Adipose tissue (tissue), 3 donors: ENCODE data around the gene CXCL16. TPM values are rescaled to one million over a fixed set of nuclear protein-coding genes. Genes with fewer than 3 reads are reported as not detected.

Source experiments
- polyA plus RNA-seq, 3 donors: library from polyadenylated mRNA; stranded (reverse); fragments of 200-250 nt; gene quantifications; one replicate each; pipeline ENCODE4 v1.2.3, GENCODE V29; 2013
- donor health status: healthy with polysubstance abuse.
- donor health status: Bipolar disorder and iron deficiency.
- donor health status: healthy.

Gene CXCL16
- polyA plus RNA-seq, 3 donors, result 6.6 to 13.3 (median 12.1) TPM

Other genes starting within 250 kb of the CXCL16 start
- gene SPNS2, start 241.0 kb downstream of the CXCL16 start, polyA plus RNA-seq, result 10 to 100 TPM; 13.5 to 32.8 (median 26.9) TPM
- 10 to 100 TPM; 19.0 to 40.7 (median 22.7) TPM for gene MYBBP1A, start 184.5 kb downstream of the CXCL16 start, polyA plus RNA-seq
- gene GGT6, start 179.4 kb downstream of the CXCL16 start, polyA plus RNA-seq, result 10 to 100 TPM in 1 of 3 donors, 1 to 10 TPM in 1, not detected in 1; 1.6 to 20.3 TPM
- 1 to 10 TPM in 1 of 3 donors, under 1 TPM in 2; 0.35 to 1.3 (median 0.77) TPM for gene SMTNL2, start 155.4 kb downstream of the CXCL16 start, polyA plus RNA-seq
- 1 to 10 TPM in 2 of 3 donors, under 1 TPM in 1; 0.09 to 9.6 (median 2.5) TPM for gene ALOX15, start 98.2 kb downstream of the CXCL16 start, polyA plus RNA-seq
- gene PELP1, start 35.8 kb downstream of the CXCL16 start, polyA plus RNA-seq, result 10 to 100 TPM; 13.3 to 29.1 (median 18.7) TPM
- gene ARRB2, start 29.3 kb downstream of the CXCL16 start, polyA plus RNA-seq, result 10 to 100 TPM in 2 of 3 donors, 1 to 10 TPM in 1; 6.6 to 72.4 (median 43.6) TPM
- gene MED11, start 8.5 kb downstream of the CXCL16 start, polyA plus RNA-seq, result 10 to 100 TPM; 19.2 to 36.9 (median 23.2) TPM
- gene ZMYND15, start 95 bp downstream of the CXCL16 start, polyA plus RNA-seq, result under 1 TPM; 0.33 to 0.90 (median 0.56) TPM
- gene TM4SF5, start 32.0 kb upstream of the CXCL16 start, polyA plus RNA-seq, result under 1 TPM in 2 of 3 donors, not detected in 1; 0.12 to 0.85 TPM
- 1 to 10 TPM in 2 of 3 donors, under 1 TPM in 1; 0.48 to 4.7 (median 2.1) TPM for gene VMO1, start 46.4 kb upstream of the CXCL16 start, polyA plus RNA-seq
- under 1 TPM in 1 of 3 donors, not detected in 2; 0.12 TPM for gene GLTPD2, start 49.0 kb upstream of the CXCL16 start, polyA plus RNA-seq
- 100 to 1,000 TPM in 2 of 3 donors, 10 to 100 TPM in 1; 81.5 to 182 (median 181) TPM for gene PSMB6, start 56.2 kb upstream of the CXCL16 start, polyA plus RNA-seq
- 10 to 100 TPM; 14.4 to 32.1 (median 16.0) TPM for gene PLD2, start 67.2 kb upstream of the CXCL16 start, polyA plus RNA-seq
- 10 to 100 TPM; 25.8 to 52.9 (median 30.0) TPM for gene MINK1, start 93.4 kb upstream of the CXCL16 start, polyA plus RNA-seq
- 1 to 10 TPM; 1.4 to 2.9 (median 2.6) TPM for gene C17orf107, start 159.6 kb upstream of the CXCL16 start, polyA plus RNA-seq
- gene CHRNE, start 163.2 kb upstream of the CXCL16 start, polyA plus RNA-seq, result 1 to 10 TPM; 1.2 to 3.1 (median 1.8) TPM
- under 1 TPM in 2 of 3 donors, not detected in 1; 0.04 to 0.05 TPM for gene GP1BA, start 192.3 kb upstream of the CXCL16 start, polyA plus RNA-seq
- gene SLC25A11, start 200.1 kb upstream of the CXCL16 start, polyA plus RNA-seq, result 10 to 100 TPM; 25.6 to 68.6 (median 49.6) TPM
- 100 to 1,000 TPM in 1 of 3 donors, 10 to 100 TPM in 2; 60.2 to 111 (median 79.2) TPM for gene RNF167, start 200.3 kb upstream of the CXCL16 start, polyA plus RNA-seq
- gene PFN1, start 208.6 kb upstream of the CXCL16 start, polyA plus RNA-seq, result 1,000 to 10,000 TPM in 1 of 3 donors, 100 to 1,000 TPM in 2; 270 to 1,173 (median 475) TPM
- 10 to 100 TPM in 1 of 3 donors, 1 to 10 TPM in 2; 5.1 to 13.5 (median 6.4) TPM for gene ENO3, start 211.2 kb upstream of the CXCL16 start, polyA plus RNA-seq
- 10 to 100 TPM; 34.0 to 73.9 (median 73.1) TPM for gene SPAG7, start 227.9 kb upstream of the CXCL16 start, polyA plus RNA-seq
- 10 to 100 TPM; 23.2 to 78.6 (median 60.5) TPM for gene CAMTA2, start 247.7 kb upstream of the CXCL16 start, polyA plus RNA-seq